ENCODE measurements around the gene UGT2B11. TPM values are rescaled to one million over a fixed set of nuclear protein-coding genes. Genes with fewer than 3 reads are reported as not detected.
"Not testable (repeated sequence)": the region's sequence is repeated elsewhere in the genome, so short reads cannot be mapped to it uniquely, and the experiment has no call there.

The UGT2B11 gene
- total and polyA plus RNA-seq, 2 donors (not counting 1 experiment from before 2014, with no cell fraction given), result not detected

DNA sequence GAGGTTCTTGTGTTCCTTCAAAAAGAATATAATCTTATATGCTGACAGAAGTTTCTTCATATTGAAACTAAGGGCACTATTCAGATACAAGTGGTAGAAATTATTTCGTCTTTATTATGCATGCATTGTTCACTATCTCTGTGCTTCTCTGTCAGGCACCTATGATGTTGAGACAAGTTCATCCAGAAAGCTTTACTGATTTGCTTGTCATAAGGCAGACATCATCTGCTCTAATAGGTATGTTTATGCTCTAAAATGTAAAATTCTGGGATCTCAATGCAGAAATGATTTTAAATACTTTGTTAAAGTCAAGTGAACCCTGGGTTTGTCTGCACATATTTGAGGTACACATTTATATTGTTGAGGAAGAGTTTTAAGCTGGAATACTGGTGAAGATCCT, 3.6 kb downstream of the UGT2B11 start:
- POLR2A ChIA-PET, result no interaction called here
- intact Hi-C loops (cut with micrococcal nuclease), result no loop called here
- H3K27ac Mint-ChIP-seq, result no peak overlapping the region

DNA sequence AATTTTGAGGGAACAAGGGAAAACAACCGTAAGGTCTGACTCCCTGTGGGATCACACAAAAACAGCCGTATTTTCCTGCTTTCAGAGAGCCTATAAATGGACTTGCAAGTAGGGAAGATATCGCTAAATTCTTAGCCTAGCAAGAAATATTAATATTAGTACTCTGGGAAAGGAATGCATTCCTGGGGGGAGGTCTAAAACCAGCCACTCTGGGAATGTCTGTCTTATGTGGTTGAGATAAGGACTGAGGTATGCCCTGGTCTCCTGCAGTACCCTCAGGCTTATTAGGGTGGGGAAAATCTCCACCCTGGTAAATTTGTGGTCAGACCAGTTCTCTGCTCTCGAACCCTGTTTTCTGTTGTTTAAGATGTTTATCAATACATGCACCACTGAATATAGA, 16.0 kb downstream of the UGT2B11 start:
- 67% methylated on average over 1 of the region's 4 CpGs for WGBS (ENCODE audit: insufficient coverage)
- H3K27me3 ChIP-seq (replicated peaks in 1 of 4; ENCODE audit: control extremely low read depth in 1 of 4, control insufficient read depth in 3 of 4, insufficient read depth in 4 of 4, low read length in 3 of 4); H3K9me3 ChIP-seq (ENCODE audit: control extremely low read depth in 1 of 3, control insufficient read depth in 2 of 3, insufficient read depth in 1 of 3, low read length in 2 of 3); DNase-seq; H2AFZ ChIP-seq (ENCODE audit: insufficient read depth, low read depth, low read length, poor library complexity, severe bottlenecking); H3K27ac ChIP-seq (ENCODE audit: low read length in 2 of 2); ATAC-seq (ENCODE audit: low read depth); H3K4me2 ChIP-seq (replicated peaks; ENCODE audit: low read depth, low read length, poor library complexity, severe bottlenecking); H3K27me3 Mint-ChIP-seq; H3K79me2 ChIP-seq (ENCODE audit: control insufficient read depth, insufficient read depth, low read length); H3K9ac ChIP-seq (ENCODE audit: low read length); H3K4me1 Mint-ChIP-seq; H3K4me3 Mint-ChIP-seq; H3K36me3 ChIP-seq (replicated peaks in 1 of 2; ENCODE audit: control extremely low read depth in 1 of 2, control insufficient read depth in 1 of 2, extremely low read depth in 1 of 2, insufficient read depth in 2 of 2, low read length in 1 of 2); H3K4me1 ChIP-seq (ENCODE audit: control insufficient read depth in 2 of 2, insufficient read depth in 2 of 2, low read length in 2 of 2); POLR2A ChIA-PET; intact Hi-C loops (cut with micrococcal nuclease); H3K9me3 Mint-ChIP-seq (ENCODE audit: insufficient read depth); H3K4me3 ChIP-seq (ENCODE audit: control extremely low read depth in 1 of 5, extremely low read depth in 1 of 5, insufficient read depth in 1 of 5, low read depth in 2 of 5, low read length in 4 of 5); CTCF ChIA-PET; H3K27ac Mint-ChIP-seq; H4K20me1 ChIP-seq (ENCODE audit: control insufficient read depth, insufficient read depth, low read length, poor library complexity, severe bottlenecking): not testable (repeated sequence)

More for the DNA sequence above, 3.6 kb downstream of the UGT2B11 start:
- Histone ChIP-seq H3K79me2 (ENCODE audit: control insufficient read depth, insufficient read depth, low read length) (no peaks in the 10 kb centered on the region), H4K20me1 (ENCODE audit: control insufficient read depth, insufficient read depth, low read length, poor library complexity, severe bottlenecking) (no peaks in the 10 kb centered on the region), H3K4me1 (ENCODE audit: control insufficient read depth in 2 of 2, insufficient read depth in 2 of 2, low read length in 2 of 2) (no peaks in the 10 kb centered on the region), H3K4me3 (ENCODE audit: control extremely low read depth in 1 of 5, extremely low read depth in 1 of 5, insufficient read depth in 1 of 5, low read depth in 2 of 5, low read length in 4 of 5) (no peak overlapping the region), H3K27ac (ENCODE audit: low read length in 2 of 2) (no peak overlapping the region), H3K9ac (ENCODE audit: low read length) (no peak overlapping the region), H3K36me3 (replicated peaks in 1 of 2; ENCODE audit: control extremely low read depth in 1 of 2, control insufficient read depth in 1 of 2, extremely low read depth in 1 of 2, insufficient read depth in 2 of 2, low read length in 1 of 2) (no peaks in the 10 kb centered on the region), H3K27me3 (replicated peaks in 1 of 4; ENCODE audit: control extremely low read depth in 1 of 4, control insufficient read depth in 3 of 4, insufficient read depth in 4 of 4, low read length in 3 of 4) (no peaks in the 10 kb centered on the region), H3K4me2 (replicated peaks; ENCODE audit: low read depth, low read length, poor library complexity, severe bottlenecking) (no peak overlapping the region), H2AFZ (ENCODE audit: insufficient read depth, low read depth, low read length, poor library complexity, severe bottlenecking) (no peak overlapping the region), H3K9me3 (ENCODE audit: control extremely low read depth in 1 of 3, control insufficient read depth in 2 of 3, insufficient read depth in 1 of 3, low read length in 2 of 3) (no peaks in the 10 kb centered on the region)
- no peak for TF ChIP-seq EZH2 (IDR thresholded peaks at IDR 0.05; ENCODE audit: borderline replicate concordance, insufficient read depth, low read depth, low read length, poor library complexity, severe bottlenecking)
- TF ChIP-seq, protein P1, sequence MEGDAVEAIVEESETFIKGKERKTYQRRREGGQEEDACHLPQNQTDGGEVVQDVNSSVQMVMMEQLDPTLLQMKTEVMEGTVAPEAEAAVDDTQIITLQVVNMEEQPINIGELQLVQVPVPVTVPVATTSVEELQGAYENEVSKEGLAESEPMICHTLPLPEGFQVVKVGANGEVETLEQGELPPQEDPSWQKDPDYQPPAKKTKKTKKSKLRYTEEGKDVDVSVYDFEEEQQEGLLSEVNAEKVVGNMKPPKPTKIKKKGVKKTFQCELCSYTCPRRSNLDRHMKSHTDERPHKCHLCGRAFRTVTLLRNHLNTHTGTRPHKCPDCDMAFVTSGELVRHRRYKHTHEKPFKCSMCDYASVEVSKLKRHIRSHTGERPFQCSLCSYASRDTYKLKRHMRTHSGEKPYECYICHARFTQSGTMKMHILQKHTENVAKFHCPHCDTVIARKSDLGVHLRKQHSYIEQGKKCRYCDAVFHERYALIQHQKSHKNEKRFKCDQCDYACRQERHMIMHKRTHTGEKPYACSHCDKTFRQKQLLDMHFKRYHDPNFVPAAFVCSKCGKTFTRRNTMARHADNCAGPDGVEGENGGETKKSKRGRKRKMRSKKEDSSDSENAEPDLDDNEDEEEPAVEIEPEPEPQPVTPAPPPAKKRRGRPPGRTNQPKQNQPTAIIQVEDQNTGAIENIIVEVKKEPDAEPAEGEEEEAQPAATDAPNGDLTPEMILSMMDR (IDR thresholded peaks at IDR 0.05), result no peak
- ATAC-seq (ENCODE audit: low read depth) (no peak), DNase-seq (no peak)
- CTCF ChIA-PET, result no interaction called here
- Mint-ChIP-seq H3K27me3 (no peaks in the 10 kb centered on the region), H3K4me3 (no peak overlapping the region), H3K4me1 (no peaks in the 10 kb centered on the region), H3K9me3 (ENCODE audit: insufficient read depth) (no peaks in the 10 kb centered on the region)
- whole genome bisulfite sequencing (ENCODE audit: insufficient coverage), result 100% methylated on average over 1 of the region's 1 CpG
